ENCODE data around the gene XRCC4.

DNA sequence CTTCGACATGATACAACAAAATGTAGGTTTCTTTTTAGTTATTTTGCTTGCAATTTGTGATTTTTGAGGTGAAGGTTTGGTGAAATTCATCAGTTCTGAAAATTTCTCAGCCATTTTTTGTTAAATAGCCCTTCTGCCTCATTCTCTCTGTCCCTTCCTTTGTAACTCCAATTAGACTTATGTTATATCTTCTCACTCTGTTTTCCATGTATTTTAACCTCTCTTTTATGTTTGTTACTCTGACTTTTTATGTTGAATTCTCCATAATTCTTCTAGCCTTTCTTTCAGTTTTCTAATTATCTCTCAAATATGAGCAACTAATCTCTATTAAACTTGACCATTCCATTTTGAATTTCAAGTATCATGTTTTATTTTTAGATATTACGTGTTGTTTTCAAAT lies 222.0 kb downstream of the XRCC4 start:
- TF ChIP-seq EZH2 (IDR thresholded peaks at IDR 0.05; ENCODE audit: low read length): no peak
- TF ChIP-seq, protein P1, sequence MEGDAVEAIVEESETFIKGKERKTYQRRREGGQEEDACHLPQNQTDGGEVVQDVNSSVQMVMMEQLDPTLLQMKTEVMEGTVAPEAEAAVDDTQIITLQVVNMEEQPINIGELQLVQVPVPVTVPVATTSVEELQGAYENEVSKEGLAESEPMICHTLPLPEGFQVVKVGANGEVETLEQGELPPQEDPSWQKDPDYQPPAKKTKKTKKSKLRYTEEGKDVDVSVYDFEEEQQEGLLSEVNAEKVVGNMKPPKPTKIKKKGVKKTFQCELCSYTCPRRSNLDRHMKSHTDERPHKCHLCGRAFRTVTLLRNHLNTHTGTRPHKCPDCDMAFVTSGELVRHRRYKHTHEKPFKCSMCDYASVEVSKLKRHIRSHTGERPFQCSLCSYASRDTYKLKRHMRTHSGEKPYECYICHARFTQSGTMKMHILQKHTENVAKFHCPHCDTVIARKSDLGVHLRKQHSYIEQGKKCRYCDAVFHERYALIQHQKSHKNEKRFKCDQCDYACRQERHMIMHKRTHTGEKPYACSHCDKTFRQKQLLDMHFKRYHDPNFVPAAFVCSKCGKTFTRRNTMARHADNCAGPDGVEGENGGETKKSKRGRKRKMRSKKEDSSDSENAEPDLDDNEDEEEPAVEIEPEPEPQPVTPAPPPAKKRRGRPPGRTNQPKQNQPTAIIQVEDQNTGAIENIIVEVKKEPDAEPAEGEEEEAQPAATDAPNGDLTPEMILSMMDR (optimal IDR thresholded peaks at IDR 0.05 in 1 of 3, IDR thresholded peaks at IDR 0.05 in 1 of 3, conservative IDR thresholded peaks at IDR 0.05 in 1 of 3; ENCODE audit: extremely low read depth in 1 of 3, insufficient read depth in 2 of 3, low read length in 3 of 3): no peak

Measured in keratinocyte (primary cell).